K562 (cell line): ENCODE measurements around the gene CHDH. TPM values are rescaled to one million over a fixed set of nuclear protein-coding genes. Genes with fewer than 3 reads are reported as not detected.
A peak's percentile ranks its signal among the peaks of the same experiment; 100 is the strongest.

Experiments
- ATAC-seq: fragments of 200-7000 bp; cut with Tn5 transposase; 3 replicates; pipeline ENCODE4 v1.9.1; 2020; ENCODE audit warnings: moderate library complexity
- BruUV-seq: library from RNA; stranded (reverse); fragments of 400-500 nt; replicated peaks from 2 replicates; lab custom pipeline; 2021; lab: Mats Ljungman, UMichigan
- CTCF ChIA-PET: fragments of 300-600 bp; formaldehyde crosslinking; extraction: SDS; loops from one replicate; lab custom pipeline; 2021; ENCODE audit warnings: low intra/inter-chr PET ratio; lab: Yijun Ruan, JAX
- POLR2A ChIA-PET: fragments of 300-600, 350-650 bp; sonication (Branson Sonifier 250); formaldehyde crosslinking; extraction: SDS; loops from one replicate; lab custom pipeline; 2021; ENCODE audit warnings: antibody characterized with exemption, inconsistent platforms; lab: Yijun Ruan, JAX
- DNase-seq, 4 experiments: peaks; one replicate each; pipeline versions ENCODE4 v3.0.0 to v3.0.0-alpha.2; 2011 to 2018; ENCODE audit warnings: low spot score in 3 of 4, mixed read lengths in 3 of 4; ENCODE audit errors: extremely low read depth in 1 of 4
- FAIRE-seq: peaks from 2 replicates; lab custom pipeline; 2011; peaks lifted over from hg19 to GRCh38; lab: Jason Lieb, UNC
- H2AFZ ChIP-seq: 2 replicates; pipeline ENCODE4 v1.6.0; 2011; ENCODE audit warnings: low read depth, low read length, control low read depth, inconsistent platforms
- H3K27ac ChIP-seq: fragments of 200-600 bp; 3 replicates; pipeline ENCODE4 v1.8.0; 2011; ENCODE audit warnings: low read depth, mild to moderate bottlenecking, control low read depth, inconsistent platforms, low read length, moderate library complexity, mixed read lengths; ENCODE audit errors: extremely low read depth
- H3K27me3 ChIP-seq, 2 experiments: fragments of 300-600 bp in 1 of 2; 2 replicates in 1 of 2; 3 replicates in 1 of 2; pipeline versions ENCODE4 v1.6.0 to v1.8.0; 2011; ENCODE audit warnings: inconsistent platforms in 2 of 2, low read length in 2 of 2, mild to moderate bottlenecking in 1 of 2, mixed read lengths in 1 of 2, moderate library complexity in 1 of 2; ENCODE audit not compliant: control insufficient read depth in 2 of 2, insufficient read depth in 2 of 2
- H3K36me3 ChIP-seq: fragments of 300-600 bp; 3 replicates; pipeline ENCODE4 v1.8.0; 2011; ENCODE audit warnings: mild to moderate bottlenecking, low read length, inconsistent platforms; ENCODE audit not compliant: control insufficient read depth, insufficient read depth
- H3K4me1 ChIP-seq, 2 experiments: fragments of 200-600 bp in 1 of 2; replicated peaks in 1 of 2; 2 replicates in 1 of 2; 3 replicates in 1 of 2; pipeline versions ENCODE4 v1.5.1 to v1.8.0; 2011; ENCODE audit warnings: inconsistent platforms in 2 of 2, low read length in 2 of 2, mild to moderate bottlenecking in 1 of 2, mixed read lengths in 1 of 2, moderate library complexity in 1 of 2; ENCODE audit not compliant: control insufficient read depth in 2 of 2, insufficient read depth in 2 of 2
- H3K4me2 ChIP-seq: 2 replicates; pipeline ENCODE4 v1.6.1; 2011; ENCODE audit warnings: low read length, control low read depth, inconsistent platforms, mixed read lengths; ENCODE audit not compliant: insufficient read depth
- H3K4me3 ChIP-seq: fragments of 200-600 bp; sonication (generic), shearing (Covaris generic); 2 replicates; pipeline ENCODE4 v1.5.1; 2016; ENCODE audit warnings: control low read depth, inconsistent platforms
- H3K79me2 ChIP-seq: fragments of 200-600 bp; 3 replicates; pipeline ENCODE4 v1.8.0; 2011; ENCODE audit warnings: low read length, inconsistent platforms; ENCODE audit not compliant: control insufficient read depth, insufficient read depth
- H3K9ac ChIP-seq, 2 experiments: 2 replicates each; pipeline versions ENCODE4 v1.6.0 to v1.6.1; 2011; ENCODE audit warnings: low read depth in 2 of 2, low read length in 2 of 2, control low read depth in 1 of 2, inconsistent platforms in 1 of 2, mild to moderate bottlenecking in 1 of 2, mixed read lengths in 1 of 2; ENCODE audit not compliant: insufficient read depth in 1 of 2
- H3K9me1 ChIP-seq: one replicate; pipeline ENCODE4 v1.6.0; 2011; ENCODE audit warnings: inconsistent platforms, mild to moderate bottlenecking, low read length, moderate library complexity; ENCODE audit not compliant: control insufficient read depth, insufficient read depth
- H3K9me3 ChIP-seq: replicated peaks from 2 replicates; pipeline ENCODE4 v1.5.1; 2011; ENCODE audit warnings: low read depth, low read length, inconsistent platforms; ENCODE audit not compliant: control insufficient read depth, insufficient read depth
- H4K20me1 ChIP-seq: replicated peaks from 2 replicates; pipeline ENCODE4 v1.6.1; 2011; ENCODE audit warnings: low read length, inconsistent platforms, mixed read lengths; ENCODE audit not compliant: control insufficient read depth, insufficient read depth
- ATF1 ChIP-seq, 2 experiments: fragments of 450-650 bp in 1 of 2; IDR thresholded peaks; 2 replicates each; pipeline ENCODE4 v1.6.1; 2016; ENCODE audit warnings: missing compliant biosample characterization in 1 of 2, missing genetic modification characterization in 1 of 2
- C11orf30 ChIP-seq: fragments of 450-650 bp; IDR thresholded peaks from 2 replicates; pipeline ENCODE4 v1.6.1; 2016; ENCODE audit warnings: low read depth, mild to moderate bottlenecking
- CBFA2T3 ChIP-seq: fragments of 450-650 bp; IDR thresholded peaks from 2 replicates; pipeline ENCODE4 v1.6.1; 2017
- ESRRA ChIP-seq: fragments of 450-650 bp; IDR thresholded peaks from 2 replicates; pipeline ENCODE4 v1.6.1; 2014; ENCODE audit warnings: low read depth, mild to moderate bottlenecking, moderate library complexity, borderline replicate concordance
- FOXJ2 ChIP-seq: fragments of 200-800 bp; sonication (Bioruptor generic); IDR thresholded peaks from 2 replicates; pipeline ENCODE4 v1.6.1; 2016; ENCODE audit warnings: missing genetic modification characterization, missing compliant biosample characterization
- KDM1A ChIP-seq, 2 experiments: fragments of 450-650 bp; IDR thresholded peaks; 2 replicates each; pipeline ENCODE4 v1.6.1; 2016; ENCODE audit warnings: mild to moderate bottlenecking in 2 of 2
- MEIS2 ChIP-seq: fragments of 450-650 bp; IDR thresholded peaks from 2 replicates; pipeline ENCODE4 v1.6.1; 2014; ENCODE audit warnings: mild to moderate bottlenecking; ENCODE audit not compliant: partially characterized antibody
- NCOR1 ChIP-seq: fragments of 450-650 bp; IDR thresholded peaks from 2 replicates; pipeline ENCODE4 v1.6.1; 2016; ENCODE audit warnings: mild to moderate bottlenecking, moderate library complexity
- RCOR1 ChIP-seq, 2 experiments: IDR thresholded peaks; 2 replicates each; pipeline ENCODE4 v1.6.1; 2012; ENCODE audit warnings: low read depth in 2 of 2, low read length in 2 of 2, borderline replicate concordance in 1 of 2, improper control_type of control experiment in 1 of 2
- RFX1 ChIP-seq: fragments of 450-650 bp; IDR thresholded peaks from 2 replicates; pipeline ENCODE4 v1.6.1; 2016; ENCODE audit warnings: mild to moderate bottlenecking, moderate library complexity
- SNIP1 ChIP-seq: fragments of 450-650 bp; IDR thresholded peaks from 2 replicates; pipeline ENCODE4 v1.7.1; 2017; ENCODE audit warnings: low read depth, mild to moderate bottlenecking
- SOX6 ChIP-seq: fragments of 450-650 bp; IDR thresholded peaks from 2 replicates; pipeline ENCODE4 v1.6.1; 2014; ENCODE audit warnings: mild to moderate bottlenecking
- SP1 ChIP-seq: sonication (generic); formaldehyde crosslinking; IDR thresholded peaks from 2 replicates; pipeline ENCODE4 v1.8.1; 2022; ENCODE audit warnings: mild to moderate bottlenecking, missing genetic modification reagents
- TAL1 ChIP-seq: fragments of 450-650 bp; IDR thresholded peaks from 2 replicates; pipeline ENCODE4 v1.6.1; 2016; ENCODE audit warnings: mild to moderate bottlenecking
- TEAD4 ChIP-seq, 2 experiments: sonication (generic) in 1 of 2; formaldehyde crosslinking in 1 of 2; IDR thresholded peaks; 2 replicates each; pipeline versions ENCODE4 v1.6.1 to v1.8.0; 2012 to 2022; ENCODE audit warnings: borderline replicate concordance in 1 of 2, inconsistent platforms in 1 of 2, low read length in 1 of 2, mild to moderate bottlenecking in 1 of 2, missing genetic modification reagents in 1 of 2
- YY1 ChIP-seq, 3 experiments: IDR thresholded peaks; 2 replicates each; pipeline ENCODE4 v1.6.1; 2011; ENCODE audit warnings: low read length in 2 of 3, mild to moderate bottlenecking in 2 of 3, moderate library complexity in 2 of 3, borderline replicate concordance in 1 of 3, control low read depth in 1 of 3, low read depth in 1 of 3; ENCODE audit not compliant: insufficient read depth in 3 of 3, insufficient replicate concordance in 2 of 3, control insufficient read depth in 1 of 3, insufficient read length in 1 of 3; ENCODE audit errors: extremely low read depth in 1 of 3
- ZNF316 ChIP-seq: fragments of 450-650 bp; IDR thresholded peaks from 2 replicates; pipeline ENCODE4 v1.6.1; 2016
- ZNF644 ChIP-seq: fragments of 200-800 bp; sonication (Bioruptor generic); IDR thresholded peaks from 2 replicates; pipeline ENCODE4 v1.6.1; 2016; ENCODE audit warnings: low read depth, missing genetic modification characterization, missing compliant biosample characterization
- WGBS: fragments of 100-300 bp; shearing (Covaris generic); methylation state at CpG from one replicate; pipeline ENCODE4 v1.1.6; 2016; ENCODE audit warnings: low coverage, mixed read lengths; ENCODE audit not compliant: insufficient coverage; ENCODE audit errors: missing lambda C conversion rate; 5-methylcytosine and 5-hydroxymethylcytosine counted together
- in situ Hi-C: fragments of 300-500 bp; cut with MboI; formaldehyde crosslinking; loops from 4 replicates; pipeline ENCODE4 v1.15.0; 2018; ENCODE audit warnings: inconsistent platforms, mixed read lengths
- intact Hi-C: fragments of 100-400 bp; cut with micrococcal nuclease; formaldehyde crosslinking; loops from 2 replicates; pipeline ENCODE4 v1.14.2; 2022
- polyA plus RNA-seq, 8 experiments: library from polyadenylated mRNA; depleted of rRNA in 4 of 8; stranded (reverse) in 5 of 8; unstranded in 3 of 8; fragments of >200 nt; fragmentation: Nextera tagmentation in 2 of 8; fragmentation: Illumina TruSeq in 1 of 8; extraction: Ambion mirVana in 2 of 8; extraction: Trizol in 1 of 8; gene quantifications; 2 replicates each; pipeline versions ENCODE4 v1.2.1 to v1.2.3, GENCODE V29; 2011 to 2014; ENCODE audit warnings: inconsistent platforms in 1 of 8, missing spikeins in 1 of 8
- total RNA-seq, 7 experiments: library from RNA; depleted of rRNA in 6 of 7; stranded (reverse); fragments of >200 nt in 6 of 7; fragmentation: Illumina TruSeq in 2 of 7; extraction: Trizol in 2 of 7; gene quantifications; 2 replicates each; pipeline versions ENCODE4 v1.2.1 to v1.2.3, GENCODE V29; 2011 to 2021; ENCODE audit warnings: low replicate concordance in 1 of 7
- TF ChIP-seq, protein P1 (sequence below), 2 experiments: IDR thresholded peaks in 1 of 2; conservative IDR thresholded peaks in 1 of 2; 2 replicates each; pipeline ENCODE4 v1.6.1; 2016; ENCODE audit warnings: low read depth in 2 of 2, mild to moderate bottlenecking in 1 of 2, missing compliant biosample characterization in 1 of 2, missing genetic modification characterization in 1 of 2, moderate library complexity in 1 of 2

CHDH gene
- total and polyA plus RNA-seq, 9 of the 15 experiments (the other 6 are each of a cell fraction or from before 2014, with no cell fraction given): 0.06 to 1.9 (median 0.46) TPM

DNA sequence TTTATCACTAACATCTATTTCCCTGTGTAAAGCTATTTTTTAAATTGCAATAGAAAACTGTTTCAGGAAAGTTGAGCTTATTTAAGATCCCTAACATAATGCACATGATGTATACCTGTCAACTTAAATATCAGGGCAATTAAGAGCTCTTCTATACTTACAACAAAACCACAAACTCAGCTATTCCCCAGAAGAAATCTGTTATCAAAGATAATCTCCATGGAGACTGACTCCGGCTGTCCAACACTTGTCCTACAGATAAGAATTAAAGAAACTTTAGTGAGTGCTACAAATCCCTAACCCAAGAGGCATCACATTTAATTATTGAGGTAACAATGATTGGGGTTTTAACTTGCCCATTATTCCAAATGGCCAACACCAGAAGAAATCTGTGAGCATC lies 42.0 kb upstream of the CHDH start:
- no peak overlapping the region for H3K4me2 ChIP-seq
- in situ Hi-C loops (no loop called here), intact Hi-C loops (no loop called here)
- no peak overlapping the region for H2AFZ ChIP-seq
- H3K4me3 ChIP-seq: no peak overlapping the region
- peaks cover 2% of the 10 kb centered on the region for H3K9me1 ChIP-seq
- CTCF ChIA-PET: no interaction called here
- H3K27me3 ChIP-seq: no peaks in the 10 kb centered on the region
- POLR2A ChIA-PET: interaction anchor here (0.6 kb wide), 1 partner anchor 31 kb away, joined by 3 read pairs; no protein-coding TSS in a partner anchor
- peak in 1 of 4 experiments; percentile 25 for DNase-seq
- peaks cover 0 to 11% of the 10 kb centered on the region in 2 experiments; a peak in 3 of 5 replicates for H3K4me1 ChIP-seq
- no peak for FAIRE-seq
- no peak overlapping the region for H3K27ac ChIP-seq
- no TSS peak for BruUV-seq
- ATAC-seq: no peak
- peaks cover 21% of the 10 kb centered on the region for H3K79me2 ChIP-seq
- H3K9ac ChIP-seq: no peak overlapping the region
- no peaks in the 10 kb centered on the region for H3K9me3 ChIP-seq
- WGBS: 0% methylated on average over 1 of the region's 1 CpG
- peaks cover 32% of the 10 kb centered on the region for H3K36me3 ChIP-seq
- H4K20me1 ChIP-seq: peaks cover 13% of the 10 kb centered on the region; the same call in 1 of the 2 replicates
- TF ChIP-seq ESRRA: peak; percentile 39; the same call in 1 of the 2 replicates
- TF ChIP-seq SOX6: peak; percentile 27; the same call in 1 of the 2 replicates
- TF ChIP-seq SNIP1: no peak
- TF ChIP-seq RFX1: peak; percentile 69
- TF ChIP-seq YY1 (IDR thresholded peaks at IDR 0.05; ENCODE audit: borderline replicate concordance in 1 of 3, control insufficient read depth in 1 of 3, extremely low read depth in 1 of 3, insufficient read depth in 3 of 3, insufficient read length in 1 of 3, insufficient replicate concordance in 2 of 3, low read depth in 1 of 3, low read length in 2 of 3): no peak
- TF ChIP-seq C11orf30: peak; percentile 11; the same call in 1 of the 2 replicates
- peak; percentile 63 for TF ChIP-seq MEIS2
- TF ChIP-seq, protein P1, sequence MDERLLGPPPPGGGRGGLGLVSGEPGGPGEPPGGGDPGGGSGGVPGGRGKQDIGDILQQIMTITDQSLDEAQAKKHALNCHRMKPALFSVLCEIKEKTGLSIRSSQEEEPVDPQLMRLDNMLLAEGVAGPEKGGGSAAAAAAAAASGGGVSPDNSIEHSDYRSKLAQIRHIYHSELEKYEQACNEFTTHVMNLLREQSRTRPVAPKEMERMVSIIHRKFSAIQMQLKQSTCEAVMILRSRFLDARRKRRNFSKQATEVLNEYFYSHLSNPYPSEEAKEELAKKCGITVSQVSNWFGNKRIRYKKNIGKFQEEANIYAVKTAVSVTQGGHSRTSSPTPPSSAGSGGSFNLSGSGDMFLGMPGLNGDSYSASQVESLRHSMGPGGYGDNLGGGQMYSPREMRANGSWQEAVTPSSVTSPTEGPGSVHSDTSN (CRISPR knock-in tag; IDR thresholded peaks at IDR 0.05; ENCODE audit: low read depth): no peak
- TF ChIP-seq, protein P1 (tag; conservative IDR thresholded peaks at IDR 0.05; ENCODE audit: low read depth): 0 out of 2 replicates have a peak, but pooled peaks have one; percentile 18
- no peak for TF ChIP-seq ATF1 (CRISPR knock-in tag; IDR thresholded peaks at IDR 0.05)
- TF ChIP-seq ATF1 (tag; IDR thresholded peaks at IDR 0.05): no peak
- peak; percentile 42; the same call in 1 of the 2 replicates for TF ChIP-seq CBFA2T3
- 0 out of 2 replicates have a peak, but pooled peaks have one; percentile 19 for TF ChIP-seq ZNF316
- peak in 1 of 2 experiments; percentile 27; a peak in 1 of 4 replicates for TF ChIP-seq KDM1A (IDR thresholded peaks at IDR 0.05)
- TF ChIP-seq NCOR1: 0 out of 2 replicates have a peak, but pooled peaks have one; percentile 20
- TF ChIP-seq TEAD4 (IDR thresholded peaks at IDR 0.05; ENCODE audit: low read length): peak; percentile 59; the same call in 1 of the 2 replicates
- TF ChIP-seq TEAD4 (CRISPR knock-in tag; IDR thresholded peaks at IDR 0.05; ENCODE audit: borderline replicate concordance): no peak
- TF ChIP-seq FOXJ2 (tag): peak; percentile 66
- no peak for TF ChIP-seq SP1 (CRISPR knock-in tag)
- TF ChIP-seq RCOR1 (IDR thresholded peaks at IDR 0.05; ENCODE audit: borderline replicate concordance in 1 of 2, low read depth in 2 of 2, low read length in 2 of 2): 0 out of 4 replicates have a peak, but pooled peaks of 1 of the 2 experiments have one; percentile 38
- peak; percentile 48 for TF ChIP-seq TAL1
- TF ChIP-seq ZNF644 (tag): no peak
